ENCODE measurements around the gene COL9A3.

DNA sequence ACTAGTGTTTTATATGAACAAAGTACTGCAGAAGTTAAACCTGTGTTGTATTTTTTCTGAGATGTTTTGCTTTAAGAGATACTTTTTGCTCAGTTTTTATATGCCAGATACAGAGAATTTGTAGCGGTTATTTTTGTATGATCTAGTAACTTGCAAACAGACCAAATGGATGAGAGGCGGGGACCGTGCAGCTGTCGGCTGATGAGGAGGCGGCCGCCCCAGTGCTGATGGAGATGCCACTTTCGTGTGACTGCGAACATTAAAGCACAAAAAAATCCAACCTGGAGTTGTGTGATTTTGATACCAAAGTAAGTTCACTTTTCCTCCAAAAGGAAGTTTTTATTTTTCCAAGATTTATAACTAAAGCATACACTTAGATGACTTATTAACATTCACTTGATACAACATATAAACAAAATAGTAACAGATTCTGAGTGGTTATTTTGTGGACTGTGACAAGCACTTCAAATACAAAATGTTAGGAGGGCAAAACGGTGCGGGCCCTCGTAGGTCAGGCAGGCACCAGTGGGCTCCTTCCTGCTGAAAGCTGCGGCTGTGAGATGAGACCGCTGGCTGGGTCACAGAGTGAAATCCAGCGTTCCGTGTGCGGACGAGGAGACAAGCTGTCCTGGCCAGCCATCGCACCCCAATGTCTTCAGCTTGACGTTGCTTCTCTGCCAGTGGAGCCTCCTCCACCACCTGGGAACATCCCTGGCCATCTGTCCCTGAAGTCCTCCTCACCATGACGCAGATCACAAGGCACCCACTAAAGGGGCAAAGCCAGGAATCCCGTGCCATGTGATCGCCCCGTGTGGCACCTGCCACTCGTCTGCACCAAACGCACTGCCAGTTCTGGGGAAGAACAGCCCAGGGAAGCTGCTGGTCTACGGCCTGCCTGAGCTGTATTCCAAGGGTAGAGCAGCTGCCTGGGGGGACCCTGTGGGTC is 16.3 kb upstream of the COL9A3 start:
- TF ChIP-seq POLR2A (IDR thresholded peaks at IDR 0.05; ENCODE audit: low read depth, low read length) (no peak), TAF1 (IDR thresholded peaks at IDR 0.05; ENCODE audit: borderline replicate concordance, low read depth, low read length) (no peak)

Data from GM12892 (cell line).